ENCODE data around the gene MXRA7. TPM values are rescaled to one million over a fixed set of nuclear protein-coding genes. Genes with fewer than 3 reads are reported as not detected.

The MXRA7 gene
- total and polyA plus RNA-seq, 2 of the 4 experiments (the other 2 are of a cell fraction): 168 to 231 TPM

DNA sequence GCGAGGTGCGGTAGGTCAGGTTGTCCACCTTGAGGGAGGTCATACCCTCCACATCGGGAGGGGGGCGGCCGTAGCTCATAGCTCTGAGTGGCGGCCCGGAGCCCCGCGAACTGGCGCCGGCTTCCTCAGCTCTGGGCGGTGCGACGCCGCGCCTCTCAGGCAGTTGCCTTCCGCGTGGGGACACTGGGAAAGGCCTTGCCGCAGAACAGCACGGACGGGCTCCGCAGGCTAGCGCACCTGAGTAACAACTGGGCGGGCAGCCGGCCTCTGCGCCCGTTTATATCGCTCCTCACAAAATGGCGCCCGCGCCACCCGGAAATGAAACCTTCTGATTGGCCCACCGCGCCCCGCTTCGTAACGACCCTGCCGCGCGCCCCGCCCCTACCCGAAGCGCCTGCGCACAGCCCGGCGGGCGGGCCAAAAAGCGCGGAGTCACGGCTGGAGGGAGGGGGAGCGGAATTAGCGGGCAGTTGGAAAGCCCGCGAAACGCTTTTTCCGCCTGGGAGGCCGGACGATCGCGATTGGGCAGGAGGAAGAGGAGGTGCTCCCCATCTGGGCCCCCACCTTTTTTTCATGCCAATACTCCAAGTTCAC is 26.4 kb upstream of the MXRA7 start, which contains the start of gene SRSF2 (continued):
- TF ChIP-seq RFX5 (IDR thresholded peaks at IDR 0.05; ENCODE audit: low read depth, low read length): no peak

DNA sequence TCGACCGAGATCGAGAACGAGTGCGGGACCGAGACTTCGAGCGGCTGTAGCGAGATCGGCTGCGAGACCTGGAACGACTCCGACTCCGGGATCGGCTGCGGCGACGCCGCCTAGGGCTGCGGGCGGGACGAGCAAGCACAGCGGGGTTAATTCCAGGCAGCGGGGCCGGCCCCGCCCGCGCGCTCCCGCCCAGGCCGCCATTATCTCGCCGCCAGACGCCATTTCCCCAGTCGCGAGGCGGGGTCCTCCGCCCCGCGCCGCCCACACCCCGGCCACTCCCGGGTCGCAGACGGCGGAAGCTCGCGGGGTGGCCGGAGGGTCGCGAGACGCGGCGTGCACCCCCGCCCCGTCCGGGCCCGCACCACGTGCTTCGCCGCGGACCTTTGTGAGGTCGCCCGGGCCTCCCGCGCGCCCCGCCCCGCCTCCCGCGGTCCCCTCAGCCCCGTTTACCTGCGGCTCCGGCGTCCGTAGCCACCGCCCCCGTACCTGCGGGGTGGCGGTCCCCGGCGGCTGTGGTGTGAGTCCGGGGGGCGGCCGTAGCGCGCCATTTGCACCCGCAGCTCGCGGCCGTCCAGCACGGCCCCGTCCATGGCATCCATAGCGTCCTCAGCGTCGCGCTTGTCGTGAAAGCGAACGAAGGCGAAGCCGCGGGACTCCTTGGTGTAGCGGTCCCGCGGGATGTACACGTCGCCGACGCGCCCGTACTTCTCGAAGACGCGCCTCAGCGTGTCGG is 25.8 kb upstream of the MXRA7 start:
- peak overlapping the region; percentile 100 for H2AK5ac ChIP-seq (ENCODE audit: low read depth, low read length)
- peak overlapping the region; percentile 95 for H4K91ac ChIP-seq (ENCODE audit: insufficient read depth, low read depth, low read length)
- H3K4me1 ChIP-seq (ENCODE audit: control insufficient read depth, insufficient read depth, low read length): peaks cover 2% of the 10 kb centered on the region; the same call in 1 of the 2 replicates
- H3K27me3 ChIP-seq (ENCODE audit: control insufficient read depth, insufficient read depth, low read length): no peaks in the 10 kb centered on the region
- dilution Hi-C loops (cut with HindIII; ENCODE audit: low sequenced_read_pairs, unreplicated experiment): no loop called here
- H2AK9ac ChIP-seq (replicated peaks; ENCODE audit: low read depth, low read length, poor library complexity): peak overlapping the region; percentile 99
- peak overlapping the region; percentile 98 for H3K14ac ChIP-seq (replicated peaks; ENCODE audit: low read depth, low read length)
- peak; percentile 60 for DNase-seq
- ATAC-seq (ENCODE audit: low read depth): peak; percentile 28
- peak overlapping the region; percentile 68 for H4K5ac ChIP-seq (ENCODE audit: low read depth, low read length)
- no peaks in the 10 kb centered on the region for H3K9me3 ChIP-seq (ENCODE audit: control insufficient read depth, insufficient read depth, low read length)
- H3K9me1 ChIP-seq (ENCODE audit: insufficient read depth, low read length): no peaks in the 10 kb centered on the region
- BruUV-seq (replicated peaks): no TSS peak
- TF ChIP-seq RFX5 (IDR thresholded peaks at IDR 0.05; ENCODE audit: low read depth, low read length) (no peak), MAZ (IDR thresholded peaks at IDR 0.05; ENCODE audit: borderline replicate concordance, low read depth, low read length) (peak; percentile 92), MXI1 (IDR thresholded peaks at IDR 0.05; ENCODE audit: borderline replicate concordance, low read depth, low read length) (peak; percentile 66; the same call in 1 of the 2 replicates), NFE2L2 (IDR thresholded peaks at IDR 0.05; ENCODE audit: low read depth, low read length) (no peak), RAD21 (IDR thresholded peaks at IDR 0.05; ENCODE audit: low read length) (no peak), RCOR1 (IDR thresholded peaks at IDR 0.05; ENCODE audit: insufficient replicate concordance, low read length) (no peak)
- TF ChIP-seq, protein P1, sequence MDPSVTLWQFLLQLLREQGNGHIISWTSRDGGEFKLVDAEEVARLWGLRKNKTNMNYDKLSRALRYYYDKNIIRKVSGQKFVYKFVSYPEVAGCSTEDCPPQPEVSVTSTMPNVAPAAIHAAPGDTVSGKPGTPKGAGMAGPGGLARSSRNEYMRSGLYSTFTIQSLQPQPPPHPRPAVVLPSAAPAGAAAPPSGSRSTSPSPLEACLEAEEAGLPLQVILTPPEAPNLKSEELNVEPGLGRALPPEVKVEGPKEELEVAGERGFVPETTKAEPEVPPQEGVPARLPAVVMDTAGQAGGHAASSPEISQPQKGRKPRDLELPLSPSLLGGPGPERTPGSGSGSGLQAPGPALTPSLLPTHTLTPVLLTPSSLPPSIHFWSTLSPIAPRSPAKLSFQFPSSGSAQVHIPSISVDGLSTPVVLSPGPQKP (IDR thresholded peaks at IDR 0.05; ENCODE audit: borderline replicate concordance, low read depth, low read length): no peak
- TF ChIP-seq, protein P2, sequence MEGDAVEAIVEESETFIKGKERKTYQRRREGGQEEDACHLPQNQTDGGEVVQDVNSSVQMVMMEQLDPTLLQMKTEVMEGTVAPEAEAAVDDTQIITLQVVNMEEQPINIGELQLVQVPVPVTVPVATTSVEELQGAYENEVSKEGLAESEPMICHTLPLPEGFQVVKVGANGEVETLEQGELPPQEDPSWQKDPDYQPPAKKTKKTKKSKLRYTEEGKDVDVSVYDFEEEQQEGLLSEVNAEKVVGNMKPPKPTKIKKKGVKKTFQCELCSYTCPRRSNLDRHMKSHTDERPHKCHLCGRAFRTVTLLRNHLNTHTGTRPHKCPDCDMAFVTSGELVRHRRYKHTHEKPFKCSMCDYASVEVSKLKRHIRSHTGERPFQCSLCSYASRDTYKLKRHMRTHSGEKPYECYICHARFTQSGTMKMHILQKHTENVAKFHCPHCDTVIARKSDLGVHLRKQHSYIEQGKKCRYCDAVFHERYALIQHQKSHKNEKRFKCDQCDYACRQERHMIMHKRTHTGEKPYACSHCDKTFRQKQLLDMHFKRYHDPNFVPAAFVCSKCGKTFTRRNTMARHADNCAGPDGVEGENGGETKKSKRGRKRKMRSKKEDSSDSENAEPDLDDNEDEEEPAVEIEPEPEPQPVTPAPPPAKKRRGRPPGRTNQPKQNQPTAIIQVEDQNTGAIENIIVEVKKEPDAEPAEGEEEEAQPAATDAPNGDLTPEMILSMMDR (conservative IDR thresholded peaks at IDR 0.05; ENCODE audit: low read depth, low read length): peak; percentile 35; the same call in 1 of the 2 replicates
- intact Hi-C loops (cut with micrococcal nuclease): loop anchor here (5.0 kb wide), 1 partner anchor 321 kb away; no protein-coding TSS in a partner anchor
- H3K18ac ChIP-seq (ENCODE audit: low read depth, low read length): peak overlapping the region; percentile 50
- H4K20me1 ChIP-seq (ENCODE audit: insufficient read depth, low read length): peaks cover 38% of the 10 kb centered on the region
- ChIA-PET CTCF (no interaction called here), POLR2A (ENCODE audit: unreplicated experiment) (interaction anchor here (0.6 to 1.0 kb wide), 2 partner anchors 19 to 896 kb away, joined by 3 read pairs; no protein-coding TSS in a partner anchor)
- peak overlapping the region; percentile 92 for H3K27ac ChIP-seq (ENCODE audit: insufficient read depth, low read length)
- H3K36me3 ChIP-seq (ENCODE audit: control insufficient read depth, insufficient read depth, low read length): peaks cover 22% of the 10 kb centered on the region
- H2BK20ac ChIP-seq (ENCODE audit: low read depth, low read length): no peak overlapping the region
- H2AFZ ChIP-seq (replicated peaks; ENCODE audit: low read length, poor library complexity): peak overlapping the region; percentile 78
- no peak overlapping the region for H2BK15ac ChIP-seq (ENCODE audit: low read depth, low read length)
- WGBS, 2 experiments (ENCODE audit: extremely low coverage in 2 of 2, insufficient read length in 1 of 2): 0% methylated on average over 30 of the region's 117 CpGs; no CpG with 5 or more reads in 1 of the 2 experiments
- peak overlapping the region; percentile 89 for H2BK5ac ChIP-seq (ENCODE audit: low read depth, low read length, poor library complexity, severe bottlenecking)
- H3K4me2 ChIP-seq (ENCODE audit: low read depth, low read length): peak overlapping the region; percentile 63
- peak overlapping the region; percentile 87 for H3K56ac ChIP-seq (ENCODE audit: extremely low read depth, insufficient read depth, low read length)
- peak overlapping the region; percentile 5; the same call in 1 of the 2 replicates for H2BK120ac ChIP-seq (ENCODE audit: low read depth, low read length)
- H3K4me3 ChIP-seq (ENCODE audit: insufficient read depth, low read depth, low read length): peak overlapping the region; percentile 89
- peak overlapping the region; percentile 97 for H3K23ac ChIP-seq (ENCODE audit: low read depth, low read length)
- peak overlapping the region; percentile 96 for H3K9ac ChIP-seq (ENCODE audit: low read depth, low read length)
- in situ Hi-C loops (cut with MboI; ENCODE audit: low sequenced_read_pairs): no loop called here
- H4K8ac ChIP-seq (ENCODE audit: low read depth in 2 of 2, low read length in 2 of 2): peak overlapping the region; percentile 78 to 88
- H3K79me1 ChIP-seq (ENCODE audit: low read depth in 1 of 2, low read length in 2 of 2): peaks cover 17 to 29% of the 10 kb centered on the region in 2 experiments
- peak overlapping the region; percentile 97 for H3K4ac ChIP-seq (ENCODE audit: low read depth, low read length)

Measured in IMR-90 (cell line).